ENCODE data around the gene CCDC63. TPM values are rescaled to one million over a fixed set of nuclear protein-coding genes. Genes with fewer than 3 reads are reported as not detected.

CCDC63 gene
- total RNA-seq, 4 donors from 2014 or later: not detected

GRCh38 chr12:110822821-110823415 is 23.9 kb upstream of the CCDC63 start:
- no peak overlapping the region for H3K27ac ChIP-seq
- no peak for DNase-seq
- H3K36me3 ChIP-seq: no peaks in the 10 kb centered on the region
- H3K27me3 ChIP-seq: no peaks in the 10 kb centered on the region
- TF ChIP-seq POLR2A (IDR thresholded peaks at IDR 0.05): no peak
- no peak for TF ChIP-seq CTCF (IDR thresholded peaks at IDR 0.05)
- H3K4me3 ChIP-seq: no peak overlapping the region
- no peaks in the 10 kb centered on the region for H3K9me3 ChIP-seq
- 66 to 75% methylated on average over 8 to 10 of the region's 10 CpGs for WGBS, 2 donors
- H3K4me1 ChIP-seq: peaks cover 0 to 8% (median 0%) of the 10 kb centered on the region in 3 donors
- intact Hi-C loops (cut with DNase I): loop anchor here (10.0 kb wide), 1 partner anchor 198 kb away; no protein-coding TSS in a partner anchor

DNA sequence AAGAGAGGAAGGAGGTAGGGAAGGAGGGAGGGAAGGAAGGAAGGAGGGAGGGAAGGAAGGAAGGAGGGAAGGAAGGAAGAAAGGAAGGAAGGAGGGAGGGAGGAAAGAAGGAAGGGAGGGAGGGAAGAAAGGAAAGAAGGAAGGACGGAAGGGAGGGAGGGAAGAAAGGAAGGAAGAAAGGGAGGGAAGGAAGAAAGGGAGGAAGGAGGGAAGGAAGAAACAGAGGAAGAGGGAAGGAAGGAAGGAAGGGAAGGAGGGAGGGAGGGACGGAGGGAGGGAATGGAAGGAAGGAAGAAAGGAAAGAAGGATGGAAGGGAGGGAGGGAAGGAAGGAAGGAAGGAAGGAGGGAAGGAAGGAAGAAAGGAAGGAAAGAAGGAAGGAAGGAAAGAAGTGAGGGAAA is 22.4 kb upstream of the CCDC63 start:
- intact Hi-C loops (cut with DNase I): loop anchor here (10.0 kb wide), 1 partner anchor 200 kb away; no protein-coding TSS in a partner anchor
- peaks cover 0 to 8% (median 0%) of the 10 kb centered on the region in 3 donors for H3K4me1 ChIP-seq
- no peaks in the 10 kb centered on the region for H3K36me3 ChIP-seq
- H3K27ac ChIP-seq: no peak overlapping the region
- WGBS, 2 donors: 76 to 90% methylated on average over 2 of the region's 2 CpGs
- TF ChIP-seq CTCF (IDR thresholded peaks at IDR 0.05): no peak
- no peak for TF ChIP-seq POLR2A (IDR thresholded peaks at IDR 0.05)
- H3K9me3 ChIP-seq: no peaks in the 10 kb centered on the region
- no peak for DNase-seq
- peaks cover 0 to 3% (median 0%) of the 10 kb centered on the region in 4 donors for H3K27me3 ChIP-seq
- no peak overlapping the region for H3K4me3 ChIP-seq

- intact Hi-C loops (cut with DNase I): loop anchor here (10.0 kb wide), 1 partner anchor 201 kb away; no protein-coding TSS in a partner anchor
- H3K27me3 ChIP-seq: peaks cover 0 to 5% (median 0%) of the 10 kb centered on the region in 4 donors
- no peak overlapping the region for H3K4me3 ChIP-seq
Measured at GRCh38 chr12:110825530-110825929, 21.3 kb upstream of the CCDC63 start.

GRCh38 chr12:110826592-110827200 is 20.1 kb upstream of the CCDC63 start:
- Histone ChIP-seq H3K9me3 (no peaks in the 10 kb centered on the region), H3K27me3 (peaks cover 0 to 5% (median 0%) of the 10 kb centered on the region in 4 donors), H3K4me3 (peak overlapping the region in 1 of 4 donors; percentile 49), H3K27ac (no peak overlapping the region), H3K4me1 (peaks cover 0 to 8% (median 0%) of the 10 kb centered on the region in 3 donors), H3K36me3 (no peaks in the 10 kb centered on the region)
- DNase-seq: peak; percentile 28
- TF ChIP-seq CTCF (IDR thresholded peaks at IDR 0.05): peak; percentile 73 to 89 (median 82)
- no peak for TF ChIP-seq POLR2A (IDR thresholded peaks at IDR 0.05)
- intact Hi-C loops (cut with DNase I): loop anchor here (10.0 kb wide), 1 partner anchor 202 kb away; no protein-coding TSS in a partner anchor
- WGBS, 2 donors: 46 to 56% methylated on average over 2 to 7 of the region's 14 CpGs

More at GRCh38 chr12:110825530-110825929, 21.3 kb upstream of the CCDC63 start:
- H3K9me3 ChIP-seq: no peaks in the 10 kb centered on the region
- 70 to 81% methylated on average over 3 to 4 of the region's 4 CpGs for WGBS, 2 donors
- DNase-seq: no peak
- no peak overlapping the region for H3K27ac ChIP-seq
- H3K4me1 ChIP-seq: peaks cover 0 to 8% (median 0%) of the 10 kb centered on the region in 3 donors
- no peaks in the 10 kb centered on the region for H3K36me3 ChIP-seq
- no peak for TF ChIP-seq POLR2A (IDR thresholded peaks at IDR 0.05)
- no peak for TF ChIP-seq CTCF (IDR thresholded peaks at IDR 0.05)

DNA sequence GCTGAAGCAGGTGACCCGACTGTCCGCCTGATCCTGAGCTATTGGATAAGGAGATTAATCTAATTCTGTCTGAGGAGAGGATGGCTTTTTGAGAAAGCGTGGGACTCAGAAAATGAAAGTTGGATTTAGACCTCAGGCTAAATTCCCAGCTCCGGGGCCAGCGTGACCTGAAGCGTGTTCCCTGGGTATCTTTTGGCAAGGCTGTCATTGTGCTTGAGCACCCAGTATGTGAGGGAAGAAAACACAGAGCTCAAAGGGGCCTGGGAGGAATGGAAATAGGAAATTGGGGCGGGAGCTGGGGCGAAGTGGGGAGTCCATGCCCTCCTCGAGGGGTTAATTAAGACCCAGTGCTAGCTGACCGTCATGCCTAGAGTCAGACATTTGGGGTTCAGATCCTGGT is 17.5 kb upstream of the CCDC63 start:
- DNase-seq: no peak
- Histone ChIP-seq H3K9me3 (no peaks in the 10 kb centered on the region), H3K27ac (no peak overlapping the region), H3K36me3 (no peaks in the 10 kb centered on the region), H3K4me3 (no peak overlapping the region), H3K27me3 (peaks cover 0 to 5% (median 0%) of the 10 kb centered on the region in 4 donors), H3K4me1 (peaks cover 0 to 8% (median 0%) of the 10 kb centered on the region in 3 donors)
- intact Hi-C loops (cut with DNase I): loop anchor here (10.0 kb wide), 1 partner anchor 205 kb away; no protein-coding TSS in a partner anchor
- TF ChIP-seq POLR2A (IDR thresholded peaks at IDR 0.05) (no peak), CTCF (IDR thresholded peaks at IDR 0.05) (no peak)
- WGBS, 2 donors: 60 to 76% methylated on average over 9 to 10 of the region's 10 CpGs
